Measurements from ENCODE around the gene CYP4V2. TPM values are rescaled to one million over a fixed set of nuclear protein-coding genes. Genes with fewer than 3 reads are reported as not detected.

The CYP4V2 gene
- polyA plus RNA-seq, 1 of the 3 experiments (the other 2 are of a cell fraction), result 7.8 TPM

GRCh38 chr4:186228514-186228894, 37.1 kb downstream of the CYP4V2 start (continued):
- TF ChIP-seq, protein P1, sequence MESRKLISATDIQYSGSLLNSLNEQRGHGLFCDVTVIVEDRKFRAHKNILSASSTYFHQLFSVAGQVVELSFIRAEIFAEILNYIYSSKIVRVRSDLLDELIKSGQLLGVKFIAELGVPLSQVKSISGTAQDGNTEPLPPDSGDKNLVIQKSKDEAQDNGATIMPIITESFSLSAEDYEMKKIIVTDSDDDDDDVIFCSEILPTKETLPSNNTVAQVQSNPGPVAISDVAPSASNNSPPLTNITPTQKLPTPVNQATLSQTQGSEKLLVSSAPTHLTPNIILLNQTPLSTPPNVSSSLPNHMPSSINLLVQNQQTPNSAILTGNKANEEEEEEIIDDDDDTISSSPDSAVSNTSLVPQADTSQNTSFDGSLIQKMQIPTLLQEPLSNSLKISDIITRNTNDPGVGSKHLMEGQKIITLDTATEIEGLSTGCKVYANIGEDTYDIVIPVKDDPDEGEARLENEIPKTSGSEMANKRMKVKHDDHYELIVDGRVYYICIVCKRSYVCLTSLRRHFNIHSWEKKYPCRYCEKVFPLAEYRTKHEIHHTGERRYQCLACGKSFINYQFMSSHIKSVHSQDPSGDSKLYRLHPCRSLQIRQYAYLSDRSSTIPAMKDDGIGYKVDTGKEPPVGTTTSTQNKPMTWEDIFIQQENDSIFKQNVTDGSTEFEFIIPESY (IDR thresholded peaks at IDR 0.05; ENCODE audit: borderline replicate concordance, low read depth), result no peak
- TF ChIP-seq, protein P2, sequence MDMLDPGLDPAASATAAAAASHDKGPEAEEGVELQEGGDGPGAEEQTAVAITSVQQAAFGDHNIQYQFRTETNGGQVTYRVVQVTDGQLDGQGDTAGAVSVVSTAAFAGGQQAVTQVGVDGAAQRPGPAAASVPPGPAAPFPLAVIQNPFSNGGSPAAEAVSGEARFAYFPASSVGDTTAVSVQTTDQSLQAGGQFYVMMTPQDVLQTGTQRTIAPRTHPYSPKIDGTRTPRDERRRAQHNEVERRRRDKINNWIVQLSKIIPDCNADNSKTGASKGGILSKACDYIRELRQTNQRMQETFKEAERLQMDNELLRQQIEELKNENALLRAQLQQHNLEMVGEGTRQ (IDR thresholded peaks at IDR 0.05; ENCODE audit: borderline replicate concordance, low read depth, low read length), result no peak
- no peak for TF ChIP-seq NFIC (IDR thresholded peaks at IDR 0.05; ENCODE audit: borderline replicate concordance)
- TF ChIP-seq MEF2A (IDR thresholded peaks at IDR 0.05; ENCODE audit: borderline replicate concordance, low read depth), result no peak
- TF ChIP-seq CHD2 (IDR thresholded peaks at IDR 0.05; ENCODE audit: low read length, partially characterized antibody), result no peak
- no peak for TF ChIP-seq YY1 (IDR thresholded peaks at IDR 0.05; ENCODE audit: low read depth)
- no peak for TF ChIP-seq CTCF (IDR thresholded peaks at IDR 0.05)
- TF ChIP-seq, protein P3, sequence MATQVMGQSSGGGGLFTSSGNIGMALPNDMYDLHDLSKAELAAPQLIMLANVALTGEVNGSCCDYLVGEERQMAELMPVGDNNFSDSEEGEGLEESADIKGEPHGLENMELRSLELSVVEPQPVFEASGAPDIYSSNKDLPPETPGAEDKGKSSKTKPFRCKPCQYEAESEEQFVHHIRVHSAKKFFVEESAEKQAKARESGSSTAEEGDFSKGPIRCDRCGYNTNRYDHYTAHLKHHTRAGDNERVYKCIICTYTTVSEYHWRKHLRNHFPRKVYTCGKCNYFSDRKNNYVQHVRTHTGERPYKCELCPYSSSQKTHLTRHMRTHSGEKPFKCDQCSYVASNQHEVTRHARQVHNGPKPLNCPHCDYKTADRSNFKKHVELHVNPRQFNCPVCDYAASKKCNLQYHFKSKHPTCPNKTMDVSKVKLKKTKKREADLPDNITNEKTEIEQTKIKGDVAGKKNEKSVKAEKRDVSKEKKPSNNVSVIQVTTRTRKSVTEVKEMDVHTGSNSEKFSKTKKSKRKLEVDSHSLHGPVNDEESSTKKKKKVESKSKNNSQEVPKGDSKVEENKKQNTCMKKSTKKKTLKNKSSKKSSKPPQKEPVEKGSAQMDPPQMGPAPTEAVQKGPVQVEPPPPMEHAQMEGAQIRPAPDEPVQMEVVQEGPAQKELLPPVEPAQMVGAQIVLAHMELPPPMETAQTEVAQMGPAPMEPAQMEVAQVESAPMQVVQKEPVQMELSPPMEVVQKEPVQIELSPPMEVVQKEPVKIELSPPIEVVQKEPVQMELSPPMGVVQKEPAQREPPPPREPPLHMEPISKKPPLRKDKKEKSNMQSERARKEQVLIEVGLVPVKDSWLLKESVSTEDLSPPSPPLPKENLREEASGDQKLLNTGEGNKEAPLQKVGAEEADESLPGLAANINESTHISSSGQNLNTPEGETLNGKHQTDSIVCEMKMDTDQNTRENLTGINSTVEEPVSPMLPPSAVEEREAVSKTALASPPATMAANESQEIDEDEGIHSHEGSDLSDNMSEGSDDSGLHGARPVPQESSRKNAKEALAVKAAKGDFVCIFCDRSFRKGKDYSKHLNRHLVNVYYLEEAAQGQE (IDR thresholded peaks at IDR 0.05; ENCODE audit: low read depth, low read length), result no peak
- no peak for TF ChIP-seq MAX (IDR thresholded peaks at IDR 0.05; ENCODE audit: low read depth)
- TF ChIP-seq RAD21 (IDR thresholded peaks at IDR 0.05; ENCODE audit: low read length), result no peak
- TF ChIP-seq TAF1 (IDR thresholded peaks at IDR 0.05; ENCODE audit: borderline replicate concordance, low read depth, low read length), result no peak

DNA sequence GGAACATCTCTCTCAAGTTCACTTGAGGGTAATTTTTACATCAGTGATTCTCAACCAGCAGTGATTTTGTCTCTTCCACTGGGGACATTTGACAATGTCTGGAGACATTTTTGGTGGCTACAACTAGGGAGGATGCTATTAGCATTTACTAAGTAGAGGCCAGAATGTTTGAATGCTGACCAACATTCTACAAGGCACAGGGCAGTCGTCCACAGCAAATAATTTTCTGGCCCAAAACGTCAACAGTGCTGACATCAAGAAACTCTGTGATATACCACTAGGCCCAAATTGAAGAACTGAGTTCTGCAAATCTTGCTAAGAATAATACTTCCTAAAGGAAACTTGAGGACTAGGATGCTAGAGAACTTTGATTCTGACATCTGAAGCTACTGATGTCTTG, 43.0 kb downstream of the CYP4V2 start:
- CTCF ChIA-PET, result interaction anchor here (1.1 kb wide), 1 partner anchor 62 kb away, joined by 3 read pairs; no protein-coding TSS in a partner anchor

More for the DNA sequence above, 43.0 kb downstream of the CYP4V2 start:
- no peaks in the 10 kb centered on the region for H3F3A ChIP-seq (replicated peaks; ENCODE audit: insufficient read depth)
- no peak overlapping the region for H2AFZ ChIP-seq (ENCODE audit: low read depth)
- no peak for DNase-seq
- H3K9me3 ChIP-seq, result no peaks in the 10 kb centered on the region
- H3K9ac ChIP-seq, result no peak overlapping the region
- H3K9me2 ChIP-seq, result no peaks in the 10 kb centered on the region
- H3K4me2 ChIP-seq, result no peak overlapping the region
- WGBS (ENCODE audit: low lambda C conversion rate), result 11% methylated on average over 2 of the region's 2 CpGs
- no peaks in the 10 kb centered on the region for H3K36me3 ChIP-seq (replicated peaks in 1 of 2; ENCODE audit: control insufficient read depth in 1 of 2, insufficient read depth in 2 of 2, low read length in 1 of 2)
- H3K4me3 ChIP-seq (ENCODE audit: low read depth in 2 of 2, low read length in 1 of 2), result no peak overlapping the region
- H3K27me3 ChIP-seq (ENCODE audit: insufficient read depth), result no peaks in the 10 kb centered on the region
- no peaks in the 10 kb centered on the region for H3K79me2 ChIP-seq (ENCODE audit: insufficient read depth)
- TF ChIP-seq CHD2 (IDR thresholded peaks at IDR 0.05; ENCODE audit: low read length, partially characterized antibody) (no peak), EP300 (IDR thresholded peaks at IDR 0.05; ENCODE audit: borderline replicate concordance in 1 of 2, low read depth in 1 of 2, low read length in 1 of 2) (no peak), CTCF (IDR thresholded peaks at IDR 0.05) (no peak), NRF1 (IDR thresholded peaks at IDR 0.05; ENCODE audit: low read depth, low read length) (no peak), FOSL2 (IDR thresholded peaks at IDR 0.05; ENCODE audit: borderline replicate concordance, low read depth) (no peak), MAX (IDR thresholded peaks at IDR 0.05; ENCODE audit: low read depth) (no peak), TCF12 (IDR thresholded peaks at IDR 0.05) (no peak)
- no peaks in the 10 kb centered on the region for H4K20me1 ChIP-seq (ENCODE audit: insufficient read depth)
- H3K4me1 ChIP-seq (ENCODE audit: control insufficient read depth in 1 of 2, insufficient read depth in 2 of 2, low read depth in 1 of 2, low read length in 1 of 2), result no peaks in the 10 kb centered on the region
- no peak overlapping the region for H3K27ac ChIP-seq (ENCODE audit: low read depth in 2 of 2, low read length in 1 of 2)
- POLR2A ChIA-PET, result no interaction called here

Data from SK-N-SH (cell line).